Stimulated activated CD8-positive, alpha-beta memory T cell treated with anti-CD3 and anti-CD28 coated beads, Interleukin-4, amount 100 ng/mL, for 4 hours (primary cell): Measurements from ENCODE around the gene EXOC2.

Experiments
- DNase-seq, 2 donors: peaks; one replicate each; pipeline ENCODE4 v3.0.0-alpha.2; 2020; ENCODE audit warnings: low read depth in 2 of 2, low spot score in 1 of 2

Gene EXOC2

GRCh38 chr6:470051-470900 is 222.7 kb downstream of the EXOC2 start:
- no peak for DNase-seq

GRCh38 chr6:467671-468082 is 225.3 kb downstream of the EXOC2 start:
- no peak for DNase-seq

GRCh38 chr6:467111-467510 is 225.8 kb downstream of the EXOC2 start:
- DNase-seq, result no peak

- no peak for DNase-seq
Observed at GRCh38 chr6:466564-466963, 226.4 kb downstream of the EXOC2 start.

GRCh38 chr6:465531-466348 is 227.2 kb downstream of the EXOC2 start:
- no peak for DNase-seq

- DNase-seq, result no peak
Observed at GRCh38 chr6:456887-457286, 236.1 kb downstream of the EXOC2 start.

- no peak for DNase-seq
Observed at GRCh38 chr6:456358-456867, 236.5 kb downstream of the EXOC2 start.

- DNase-seq, result no peak
Observed at GRCh38 chr6:455835-456234, 237.1 kb downstream of the EXOC2 start.

GRCh38 chr6:455006-455585 is 237.8 kb downstream of the EXOC2 start:
- peak in 1 of 2 donors; percentile 40 for DNase-seq

- DNase-seq, result no peak
Observed at GRCh38 chr6:454148-454991, 238.6 kb downstream of the EXOC2 start.

GRCh38 chr6:453152-453551 is 239.8 kb downstream of the EXOC2 start:
- no peak for DNase-seq

- DNase-seq, result no peak
Observed at GRCh38 chr6:452301-453067, 240.5 kb downstream of the EXOC2 start.

- DNase-seq, result no peak
Observed at GRCh38 chr6:451847-452246, 241.1 kb downstream of the EXOC2 start.

GRCh38 chr6:451336-451735 is 241.6 kb downstream of the EXOC2 start:
- no peak for DNase-seq

- no peak for DNase-seq
Observed at GRCh38 chr6:449486-450419, 243.2 kb downstream of the EXOC2 start.

- no peak for DNase-seq
Observed at GRCh38 chr6:449057-449430, 243.9 kb downstream of the EXOC2 start.

- no peak for DNase-seq
Observed at GRCh38 chr6:448296-449056, 244.5 kb downstream of the EXOC2 start.
